Osteocyte (in vitro differentiated cells): ENCODE measurements around the gene NUDT3. TPM values are rescaled to one million over a fixed set of nuclear protein-coding genes. Genes with fewer than 3 reads are reported as not detected.

ENCODE experiments used
- DNase-seq: peaks from one replicate; pipeline ENCODE4 v3.0.0; 2021; ENCODE audit warnings: mixed read lengths; ENCODE audit not compliant: unreplicated experiment; ENCODE audit errors: extremely low spot score
- H3K27ac Mint-ChIP-seq: one replicate; pipeline ENCODE4 v1.8.0; 2021; ENCODE audit warnings: mild to moderate bottlenecking, mixed read lengths; ENCODE audit not compliant: unreplicated experiment
- H3K27me3 Mint-ChIP-seq: one replicate; pipeline ENCODE4 v1.8.0; 2021; ENCODE audit warnings: mixed read lengths; ENCODE audit not compliant: unreplicated experiment
- H3K36me3 Mint-ChIP-seq: one replicate; pipeline ENCODE4 v1.8.0; 2021; ENCODE audit warnings: mixed read lengths; ENCODE audit not compliant: unreplicated experiment
- H3K4me1 Mint-ChIP-seq: one replicate; pipeline ENCODE4 v1.8.0; 2021; ENCODE audit warnings: mixed read lengths; ENCODE audit not compliant: unreplicated experiment
- H3K4me3 Mint-ChIP-seq: one replicate; pipeline ENCODE4 v1.8.0; 2021; ENCODE audit warnings: mild to moderate bottlenecking, moderate library complexity, mixed read lengths; ENCODE audit not compliant: unreplicated experiment
- H3K9me3 Mint-ChIP-seq: one replicate; pipeline ENCODE4 v1.8.0; 2021; ENCODE audit warnings: mixed read lengths; ENCODE audit not compliant: unreplicated experiment
- total RNA-seq: library from RNA; stranded (reverse); gene quantifications from 2 replicates; pipeline ENCODE4 v1.2.1, GENCODE V29; 2021
- TF ChIP-seq, protein P1 (sequence below): fragments of 200-600 bp; sonication (generic); IDR thresholded peaks from 2 replicates; pipeline ENCODE4 v1.5.0; 2021; ENCODE audit warnings: antibody characterized with exemption, mild to moderate bottlenecking, moderate library complexity

Gene NUDT3
- total RNA-seq, 1 donor from 2014 or later, result 32.0 TPM

DNA sequence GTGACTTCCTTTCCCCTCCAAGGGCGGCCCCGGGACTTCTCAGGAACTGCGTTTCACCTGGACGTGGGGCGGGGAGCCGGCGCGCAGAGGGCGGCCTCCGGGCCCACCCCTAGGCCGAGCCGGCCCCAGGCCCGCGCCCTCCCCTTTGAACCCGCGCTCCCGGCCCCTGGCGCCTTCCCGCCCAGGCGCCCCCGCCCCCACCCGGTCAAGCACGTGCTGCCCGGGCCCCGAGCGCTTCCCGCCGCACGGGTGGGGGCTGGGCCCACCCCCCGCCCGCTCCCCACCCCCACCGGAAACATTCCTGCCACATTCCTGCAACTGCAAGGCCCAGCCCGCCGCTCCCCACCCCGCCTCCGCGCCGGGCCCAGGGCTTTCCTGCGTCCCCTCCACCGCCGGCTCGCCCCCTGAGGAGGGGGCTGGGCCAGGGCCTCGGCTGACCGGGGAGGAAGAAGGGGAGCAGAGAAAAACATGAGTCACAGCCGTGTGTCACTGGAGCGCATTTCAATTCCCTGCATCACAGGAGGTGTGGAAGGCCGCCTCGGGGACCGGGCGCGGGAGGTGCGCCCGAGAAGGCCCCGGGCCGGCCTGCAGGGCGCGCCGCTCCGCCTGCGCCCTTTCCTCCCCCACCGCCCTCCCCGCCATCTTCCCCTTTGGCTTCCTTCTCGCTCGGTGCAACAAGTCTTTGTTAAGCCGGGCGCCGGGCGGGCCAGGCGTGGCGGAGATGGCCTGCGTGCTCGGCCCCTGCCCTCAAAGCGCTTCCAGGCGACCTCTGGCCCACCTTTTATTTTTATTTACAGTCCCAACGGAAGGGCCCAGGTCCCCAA is 156.9 kb downstream of the NUDT3 start:
- Mint-ChIP-seq H3K9me3 (no peaks in the 10 kb centered on the region), H3K4me1 (peaks cover 14% of the 10 kb centered on the region), H3K36me3 (no peaks in the 10 kb centered on the region), H3K27me3 (no peaks in the 10 kb centered on the region), H3K27ac (peak overlapping the region; percentile 50), H3K4me3 (peak overlapping the region; percentile 74)
- DNase-seq, result no peak
- TF ChIP-seq, protein P1, sequence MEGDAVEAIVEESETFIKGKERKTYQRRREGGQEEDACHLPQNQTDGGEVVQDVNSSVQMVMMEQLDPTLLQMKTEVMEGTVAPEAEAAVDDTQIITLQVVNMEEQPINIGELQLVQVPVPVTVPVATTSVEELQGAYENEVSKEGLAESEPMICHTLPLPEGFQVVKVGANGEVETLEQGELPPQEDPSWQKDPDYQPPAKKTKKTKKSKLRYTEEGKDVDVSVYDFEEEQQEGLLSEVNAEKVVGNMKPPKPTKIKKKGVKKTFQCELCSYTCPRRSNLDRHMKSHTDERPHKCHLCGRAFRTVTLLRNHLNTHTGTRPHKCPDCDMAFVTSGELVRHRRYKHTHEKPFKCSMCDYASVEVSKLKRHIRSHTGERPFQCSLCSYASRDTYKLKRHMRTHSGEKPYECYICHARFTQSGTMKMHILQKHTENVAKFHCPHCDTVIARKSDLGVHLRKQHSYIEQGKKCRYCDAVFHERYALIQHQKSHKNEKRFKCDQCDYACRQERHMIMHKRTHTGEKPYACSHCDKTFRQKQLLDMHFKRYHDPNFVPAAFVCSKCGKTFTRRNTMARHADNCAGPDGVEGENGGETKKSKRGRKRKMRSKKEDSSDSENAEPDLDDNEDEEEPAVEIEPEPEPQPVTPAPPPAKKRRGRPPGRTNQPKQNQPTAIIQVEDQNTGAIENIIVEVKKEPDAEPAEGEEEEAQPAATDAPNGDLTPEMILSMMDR, result no peak

DNA sequence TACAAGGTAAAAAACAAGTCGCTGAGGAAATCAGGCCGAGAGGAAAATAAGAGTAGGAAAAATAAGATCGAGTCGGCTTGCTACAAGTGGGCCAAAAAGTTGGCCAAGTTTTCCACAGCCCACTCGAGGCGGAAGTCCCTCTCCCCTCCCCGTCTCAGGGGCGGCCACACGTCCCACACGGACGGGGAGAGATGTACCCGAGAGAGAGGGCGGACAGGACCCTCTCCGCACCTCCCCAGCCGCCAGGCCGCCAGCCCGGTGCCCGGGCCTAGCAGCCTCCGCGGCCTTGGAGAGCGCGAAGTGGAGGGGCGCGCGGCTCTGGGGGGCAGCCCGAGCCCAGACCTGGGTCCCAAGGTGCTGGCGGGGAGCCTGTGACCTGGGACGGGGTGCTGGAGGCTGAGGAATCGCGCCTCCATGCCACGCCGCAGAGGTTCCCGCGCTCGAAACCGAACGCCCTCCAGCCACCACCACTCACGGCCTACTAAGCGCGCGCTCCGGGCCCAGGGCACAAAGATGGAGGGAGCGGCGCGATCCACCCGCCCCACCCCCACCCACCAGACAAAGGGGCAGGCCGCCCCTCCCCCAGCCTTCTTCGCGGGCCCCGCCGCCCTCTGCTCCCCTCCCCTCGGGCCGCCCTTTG is 157.7 kb downstream of the NUDT3 start:
- H3K9me3 Mint-ChIP-seq, result no peaks in the 10 kb centered on the region
- H3K4me3 Mint-ChIP-seq, result peak overlapping the region; percentile 3
- DNase-seq, result no peak
- TF ChIP-seq, protein P1, result no peak
- no peaks in the 10 kb centered on the region for H3K27me3 Mint-ChIP-seq
- H3K27ac Mint-ChIP-seq, result peak overlapping the region; percentile 48
- H3K36me3 Mint-ChIP-seq, result no peaks in the 10 kb centered on the region
- H3K4me1 Mint-ChIP-seq, result peaks cover 14% of the 10 kb centered on the region

DNA sequence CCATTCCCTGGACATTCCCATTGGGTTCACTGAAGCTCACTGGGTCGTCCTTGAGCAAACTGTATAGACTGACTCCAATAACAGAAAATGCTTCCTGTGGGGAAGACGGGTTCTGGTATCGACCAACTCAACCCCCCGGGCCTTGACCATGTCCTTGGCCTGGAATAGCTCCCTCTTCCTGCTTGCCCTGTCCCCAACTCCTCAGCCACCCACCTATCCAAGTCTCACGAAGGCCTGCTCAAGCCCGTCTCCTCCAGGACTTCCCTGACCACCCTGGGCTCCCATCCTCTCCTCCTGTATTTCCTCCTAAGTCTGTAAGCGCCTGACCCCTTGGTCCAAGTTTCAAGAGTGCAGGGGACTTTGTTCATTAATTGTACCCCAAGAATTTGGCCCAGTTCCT is 158.6 kb downstream of the NUDT3 start:
- Mint-ChIP-seq H3K27me3 (no peaks in the 10 kb centered on the region), H3K4me3 (no peak overlapping the region), H3K9me3 (no peaks in the 10 kb centered on the region), H3K27ac (no peak overlapping the region), H3K4me1 (peaks cover 13% of the 10 kb centered on the region), H3K36me3 (no peaks in the 10 kb centered on the region)
- no peak for DNase-seq
- TF ChIP-seq, protein P1, result no peak

DNA sequence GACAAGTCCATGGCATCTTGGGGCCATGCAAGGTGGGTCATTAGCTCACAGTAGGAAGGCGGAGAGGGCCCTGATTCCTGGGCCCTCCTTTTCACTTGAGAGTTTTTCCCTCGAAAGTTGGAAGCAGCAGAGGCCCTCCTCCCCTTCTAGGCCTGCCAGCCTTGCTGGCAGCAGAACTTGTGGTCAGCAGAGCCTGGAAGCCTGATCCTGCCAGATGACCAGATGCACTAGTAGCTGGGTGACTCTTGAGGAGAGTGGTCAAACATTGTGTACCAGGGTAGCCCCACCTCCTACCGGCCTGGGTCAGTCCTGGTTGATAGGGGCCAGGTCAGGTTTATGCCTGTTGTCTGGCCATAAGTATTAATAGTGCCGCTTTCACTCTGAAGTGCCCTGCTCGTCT is 159.6 kb downstream of the NUDT3 start:
- Mint-ChIP-seq H3K4me3 (no peak overlapping the region), H3K27me3 (no peaks in the 10 kb centered on the region), H3K4me1 (peaks cover 6% of the 10 kb centered on the region), H3K36me3 (no peaks in the 10 kb centered on the region), H3K27ac (no peak overlapping the region), H3K9me3 (no peaks in the 10 kb centered on the region)
- TF ChIP-seq, protein P1, result no peak
- DNase-seq, result no peak
